CD4-positive, alpha-beta T cell treated with Interleukin-2 at 100 ng/mL for 4 hours (primary cell): ENCODE measurements around the gene TRIM2.

Source experiments
- DNase-seq: peaks from one replicate; pipeline ENCODE4 v3.0.0-alpha.2; 2020; ENCODE audit warnings: low spot score

Gene TRIM2

GRCh38 chr4:153249199-153250041, 45.2 kb downstream of the TRIM2 start:
- DNase-seq, result peak; percentile 84

- DNase-seq, result no peak
Measured at GRCh38 chr4:153252122-153252521, 47.9 kb downstream of the TRIM2 start.

GRCh38 chr4:153255233-153255632, 51.0 kb downstream of the TRIM2 start:
- no peak for DNase-seq

- DNase-seq, result no peak
Measured at GRCh38 chr4:153257151-153257620, 52.9 kb downstream of the TRIM2 start.

GRCh38 chr4:153257991-153258390, 53.7 kb downstream of the TRIM2 start:
- DNase-seq, result no peak

GRCh38 chr4:153258750-153259149, 54.5 kb downstream of the TRIM2 start:
- no peak for DNase-seq

- DNase-seq, result no peak
Measured at GRCh38 chr4:153259661-153260060, 55.4 kb downstream of the TRIM2 start.

GRCh38 chr4:153260132-153260531, 55.9 kb downstream of the TRIM2 start:
- no peak for DNase-seq

GRCh38 chr4:153260553-153261300, 56.5 kb downstream of the TRIM2 start:
- DNase-seq, result no peak

GRCh38 chr4:153261461-153261860, 57.2 kb downstream of the TRIM2 start:
- no peak for DNase-seq

- no peak for DNase-seq
Measured at GRCh38 chr4:153261914-153262313, 57.7 kb downstream of the TRIM2 start.

GRCh38 chr4:153265306-153266047, 61.2 kb downstream of the TRIM2 start:
- DNase-seq, result no peak

GRCh38 chr4:153266988-153267387, 62.7 kb downstream of the TRIM2 start:
- no peak for DNase-seq

GRCh38 chr4:153267890-153268289, 63.6 kb downstream of the TRIM2 start:
- DNase-seq, result no peak

- no peak for DNase-seq
Measured at GRCh38 chr4:153268295-153268694, 64.1 kb downstream of the TRIM2 start.

- DNase-seq, result no peak
Measured at GRCh38 chr4:153269218-153269990, 65.2 kb downstream of the TRIM2 start.

GRCh38 chr4:153270361-153270760, 66.1 kb downstream of the TRIM2 start:
- no peak for DNase-seq

- no peak for DNase-seq
Measured at GRCh38 chr4:153271820-153272219, 67.6 kb downstream of the TRIM2 start.

GRCh38 chr4:153273751-153274150, 69.5 kb downstream of the TRIM2 start:
- DNase-seq, result no peak

- no peak for DNase-seq
Measured at GRCh38 chr4:153274967-153275366, 70.7 kb downstream of the TRIM2 start.

GRCh38 chr4:153275380-153276276, 71.4 kb downstream of the TRIM2 start:
- no peak for DNase-seq
